ENCODE results near the gene NDUFV3.
"Not testable (repeated sequence)": the region's sequence is repeated elsewhere in the genome, so short reads cannot be mapped to it uniquely, and the experiment has no call there.

- TF ChIP-seq CTCF (IDR thresholded peaks at IDR 0.05 in 4 of 5, conservative IDR thresholded peaks at IDR 0.05 in 1 of 5); POLR2A (IDR thresholded peaks at IDR 0.05): not testable (repeated sequence)
These were observed 44.2 kb downstream of the NDUFV3 start for GRCh38 chr21:42937034-42937940.
